Measurements from ENCODE around the gene SH3GLB2.

DNA sequence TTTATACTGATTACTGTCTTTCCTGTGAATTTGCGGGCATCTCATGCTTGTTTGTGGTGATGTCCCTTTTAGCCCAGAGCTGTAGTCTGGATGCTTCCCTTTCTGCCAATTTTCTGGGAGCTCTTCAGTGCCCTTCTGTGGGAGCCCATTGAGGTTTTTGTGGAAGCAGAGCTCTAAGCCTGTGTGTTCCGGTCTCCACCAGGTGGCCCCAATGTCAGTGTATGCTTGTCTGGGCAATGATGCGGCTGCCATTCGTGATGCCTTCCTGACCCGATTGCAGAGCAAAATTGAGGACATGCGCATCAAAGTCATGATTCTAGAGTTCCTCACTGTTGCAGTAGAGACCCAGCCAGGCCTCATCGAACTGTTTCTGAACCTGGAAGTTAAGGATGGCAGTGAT lies 35.1 kb downstream of the SH3GLB2 start:
- TF ChIP-seq POLR2A (IDR thresholded peaks at IDR 0.05), result no peak
- TF ChIP-seq, protein P1, sequence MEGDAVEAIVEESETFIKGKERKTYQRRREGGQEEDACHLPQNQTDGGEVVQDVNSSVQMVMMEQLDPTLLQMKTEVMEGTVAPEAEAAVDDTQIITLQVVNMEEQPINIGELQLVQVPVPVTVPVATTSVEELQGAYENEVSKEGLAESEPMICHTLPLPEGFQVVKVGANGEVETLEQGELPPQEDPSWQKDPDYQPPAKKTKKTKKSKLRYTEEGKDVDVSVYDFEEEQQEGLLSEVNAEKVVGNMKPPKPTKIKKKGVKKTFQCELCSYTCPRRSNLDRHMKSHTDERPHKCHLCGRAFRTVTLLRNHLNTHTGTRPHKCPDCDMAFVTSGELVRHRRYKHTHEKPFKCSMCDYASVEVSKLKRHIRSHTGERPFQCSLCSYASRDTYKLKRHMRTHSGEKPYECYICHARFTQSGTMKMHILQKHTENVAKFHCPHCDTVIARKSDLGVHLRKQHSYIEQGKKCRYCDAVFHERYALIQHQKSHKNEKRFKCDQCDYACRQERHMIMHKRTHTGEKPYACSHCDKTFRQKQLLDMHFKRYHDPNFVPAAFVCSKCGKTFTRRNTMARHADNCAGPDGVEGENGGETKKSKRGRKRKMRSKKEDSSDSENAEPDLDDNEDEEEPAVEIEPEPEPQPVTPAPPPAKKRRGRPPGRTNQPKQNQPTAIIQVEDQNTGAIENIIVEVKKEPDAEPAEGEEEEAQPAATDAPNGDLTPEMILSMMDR (IDR thresholded peaks at IDR 0.05), result peak in 3 of 12 donors; percentile 9 to 18 (median 15)
